H1 (cell line): ENCODE measurements around the gene FKBP8. TPM values are rescaled to one million over a fixed set of nuclear protein-coding genes. Genes with fewer than 3 reads are reported as not detected.

Experiments used
- BCL11A ChIP-seq, 2 experiments: IDR thresholded peaks; one replicate each; pipeline ENCODE4 v1.6.1; 2011; ENCODE audit warnings: low read depth in 2 of 2, low read length in 2 of 2, mild to moderate bottlenecking in 2 of 2
- CHD7 ChIP-seq: fragments of 300-600 bp; sonication (generic); IDR thresholded peaks from 2 replicates; pipeline ENCODE4 v1.7.1; 2012; ENCODE audit warnings: low read length, moderate library complexity, mild to moderate bottlenecking, inconsistent platforms; ENCODE audit not compliant: insufficient replicate concordance
- EGR1 ChIP-seq: IDR thresholded peaks from 2 replicates; pipeline ENCODE4 v1.6.1; 2011; ENCODE audit warnings: low read depth, low read length, borderline replicate concordance
- JUND ChIP-seq: IDR thresholded peaks from 2 replicates; pipeline ENCODE4 v1.6.1; 2011; ENCODE audit warnings: mild to moderate bottlenecking, improper control_type of control experiment, low read length
- KDM5A ChIP-seq: fragments of 200-600 bp; IDR thresholded peaks from 2 replicates; pipeline ENCODE4 v1.7.1; 2012; ENCODE audit warnings: mild to moderate bottlenecking, low read length, inconsistent platforms, mixed read lengths
- POLR2A ChIP-seq, 2 experiments: IDR thresholded peaks; 1 replicate in 1 of 2; 2 replicates in 1 of 2; pipeline ENCODE4 v1.6.1; 2011; ENCODE audit warnings: low read depth in 2 of 2, low read length in 2 of 2, mild to moderate bottlenecking in 2 of 2; ENCODE audit errors: control extremely low read depth in 1 of 2
- POLR2AphosphoS5 ChIP-seq: IDR thresholded peaks from 2 replicates; pipeline ENCODE4 v1.6.1; 2011; ENCODE audit warnings: low read depth, low read length
- RBBP5 ChIP-seq: IDR thresholded peaks from 2 replicates; pipeline ENCODE4 v1.7.1; 2012; ENCODE audit warnings: low read depth, mild to moderate bottlenecking, inconsistent platforms, low read length, moderate library complexity, borderline replicate concordance
- RFX5 ChIP-seq: IDR thresholded peaks from 2 replicates; pipeline ENCODE4 v1.6.1; 2011; ENCODE audit warnings: low read depth, low read length, improper control_type of control experiment, borderline replicate concordance
- SIRT6 ChIP-seq: IDR thresholded peaks from one replicate; pipeline ENCODE4 v1.7.1; 2012; ENCODE audit warnings: low read length, inconsistent platforms
- TBP ChIP-seq: IDR thresholded peaks from 2 replicates; pipeline ENCODE4 v1.6.1; 2011; ENCODE audit warnings: low read depth, low read length, improper control_type of control experiment
- ZNF274 ChIP-seq: IDR thresholded peaks from 2 replicates; pipeline ENCODE4 v1.7.0; 2012; ENCODE audit warnings: low read length, borderline replicate concordance; ENCODE audit errors: extremely low read depth
- polyA plus RNA-seq, 7 experiments: library from polyadenylated mRNA; depleted of rRNA in 3 of 7; stranded (reverse) in 5 of 7; unstranded in 2 of 7; fragments of >200 nt in 5 of 7; fragments of 200-250 nt in 2 of 7; gene quantifications; 1 replicate in 5 of 7; 2 replicates in 1 of 7; 4 replicates in 1 of 7; pipeline versions ENCODE4 v1.2.1 to v1.2.3, GENCODE V29; 2011 to 2013; ENCODE audit warnings: missing spikeins in 2 of 7, mixed read lengths in 2 of 7
- total RNA-seq: library from RNA; stranded (reverse); fragmentation: NEBNext Ultra II Directional; extraction: Animal tissue kit (Norgen Biotek cat#: 25700); gene quantifications from 2 replicates; pipeline ENCODE4 v1.2.1, GENCODE V29; 2021

Gene FKBP8
- total and polyA plus RNA-seq, 2 of the 8 experiments (the other 6 are each of a cell fraction or from before 2014, with no cell fraction given): 264 to 309 TPM

- TF ChIP-seq CHD7 (no peak), JUND (no peak), EGR1 (no peak), POLR2AphosphoS5 (no peak), RFX5 (no peak), KDM5A (no peak), POLR2A (IDR thresholded peaks at IDR 0.05; ENCODE audit: control extremely low read depth in 1 of 2, low read depth in 2 of 2, low read length in 2 of 2) (no peak), ZNF274 (no peak), BCL11A (IDR thresholded peaks at IDR 0.05; ENCODE audit: low read depth in 2 of 2, low read length in 2 of 2) (no peak), SIRT6 (no peak), RBBP5 (no peak), TBP (no peak)
Measured at GRCh38 chr19:18507021-18507726, 36.2 kb downstream of the FKBP8 start (continued).
